ENCODE results near the gene PLCL2.

The PLCL2 gene

DNA sequence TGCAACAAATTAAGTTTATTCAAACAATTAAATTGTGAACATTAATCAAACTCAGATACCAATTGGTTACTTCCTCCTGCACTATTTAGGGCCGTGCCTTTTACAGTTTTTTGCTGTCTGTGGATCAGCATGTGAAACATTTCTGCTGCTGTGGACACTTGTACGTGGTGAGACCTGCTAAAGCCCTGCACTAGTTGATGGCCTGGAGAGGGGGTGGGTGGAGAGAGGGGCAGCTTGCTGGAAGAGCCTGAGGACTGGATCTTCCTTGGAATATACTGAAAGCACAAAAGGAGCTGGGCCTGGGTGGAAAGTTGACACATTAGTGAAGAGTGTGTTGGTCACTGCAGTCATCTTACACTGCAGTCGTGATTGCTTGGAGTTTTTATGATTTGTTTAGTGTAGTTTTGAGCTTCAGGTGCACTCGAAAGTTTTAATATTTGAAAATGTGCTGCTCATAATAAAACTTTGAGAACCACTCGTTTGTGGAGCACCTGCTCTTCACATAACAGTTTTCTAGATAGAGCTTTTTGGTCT is 11.4 kb downstream of the PLCL2 start:
- FAIRE-seq = no peak

DNA sequence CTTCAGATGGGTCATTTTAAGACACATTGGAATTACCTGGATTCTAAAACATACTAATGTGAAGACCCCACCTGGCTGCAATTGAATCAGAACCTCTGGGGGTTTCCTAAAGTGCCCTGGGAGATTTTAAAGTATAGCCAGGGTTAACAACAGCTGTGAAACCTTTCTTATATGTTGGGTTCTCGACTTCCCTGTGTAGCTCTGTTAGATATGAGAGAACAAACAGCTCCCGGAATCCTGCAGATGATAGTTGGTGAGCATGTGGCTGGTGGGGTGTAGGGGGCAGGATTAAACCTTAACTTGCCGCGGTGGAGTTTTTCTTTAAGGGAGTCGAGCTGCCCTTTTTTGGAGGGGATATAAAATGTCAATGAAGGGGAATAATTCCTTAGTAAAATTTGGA is 12.1 kb downstream of the PLCL2 start:
- FAIRE-seq = no peak

DNA sequence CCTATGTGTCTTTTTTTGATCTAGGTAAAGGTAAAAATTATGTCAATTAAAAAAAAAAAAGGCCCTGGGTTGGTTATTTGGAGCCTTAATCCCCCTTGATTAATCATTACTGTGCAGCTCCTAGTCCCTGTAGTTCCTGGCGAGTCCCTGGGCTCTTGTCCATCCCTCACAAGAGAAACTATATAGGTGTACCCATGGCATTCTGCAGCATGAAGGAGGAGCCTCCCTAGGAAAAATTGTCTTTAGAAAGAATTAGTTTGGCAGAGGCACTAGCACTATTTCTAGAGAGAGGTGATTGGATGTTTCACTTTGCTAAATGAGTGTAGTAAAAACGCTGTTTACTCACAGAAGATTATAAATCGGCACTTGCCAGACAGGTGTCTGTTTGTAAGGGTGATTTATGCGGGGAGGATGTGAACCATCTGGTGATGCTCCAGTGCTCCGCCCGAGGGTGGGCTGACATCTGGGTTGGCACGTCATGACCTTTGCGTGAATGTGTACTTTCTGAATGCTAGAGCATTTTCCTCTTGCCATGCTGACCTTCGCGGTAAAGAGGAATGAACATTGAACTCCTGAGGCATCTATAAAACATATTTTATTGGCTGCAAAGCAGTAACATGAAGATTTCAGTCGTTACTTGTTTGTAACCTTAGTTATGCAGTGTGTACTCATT is 12.6 kb downstream of the PLCL2 start:
- FAIRE-seq = peak; percentile 61

DNA sequence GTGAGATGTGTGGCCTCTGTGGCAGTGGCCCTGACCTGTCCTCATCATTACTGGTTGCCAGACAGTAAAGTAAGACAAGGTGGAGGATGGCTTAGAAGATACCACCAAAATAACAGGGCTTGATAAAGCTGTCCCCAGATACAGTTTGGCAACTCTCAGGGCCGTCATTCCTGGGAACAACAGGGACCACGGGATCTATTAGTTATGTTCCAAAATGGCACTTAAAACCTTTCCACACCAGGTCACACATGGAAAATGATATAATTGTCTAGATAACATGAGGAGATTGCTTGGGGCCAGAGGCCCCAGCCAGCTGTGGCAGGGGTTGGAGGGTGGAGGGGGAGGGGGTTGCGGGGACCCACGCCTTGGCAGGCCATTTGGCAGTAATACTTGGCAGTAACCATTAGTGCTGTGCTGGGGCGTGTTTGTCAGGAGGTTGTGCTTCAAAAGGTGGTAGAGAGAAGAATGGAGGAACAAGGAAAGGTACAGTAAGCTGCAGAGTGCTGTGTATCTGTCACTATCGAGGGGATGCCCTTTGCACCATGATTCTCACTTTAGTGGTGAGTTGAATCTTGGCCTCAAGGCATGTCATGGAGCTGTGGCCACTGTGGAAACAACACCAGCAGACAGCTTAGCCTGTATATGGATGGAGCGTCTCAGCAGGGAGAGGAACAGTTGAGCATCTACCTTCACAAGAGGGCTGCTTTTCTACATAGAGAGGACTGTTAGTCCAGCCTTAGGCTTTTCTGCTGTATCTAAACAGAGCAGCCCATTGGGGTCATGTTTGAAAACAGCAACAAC is 14.0 kb downstream of the PLCL2 start:
- FAIRE-seq = no peak

DNA sequence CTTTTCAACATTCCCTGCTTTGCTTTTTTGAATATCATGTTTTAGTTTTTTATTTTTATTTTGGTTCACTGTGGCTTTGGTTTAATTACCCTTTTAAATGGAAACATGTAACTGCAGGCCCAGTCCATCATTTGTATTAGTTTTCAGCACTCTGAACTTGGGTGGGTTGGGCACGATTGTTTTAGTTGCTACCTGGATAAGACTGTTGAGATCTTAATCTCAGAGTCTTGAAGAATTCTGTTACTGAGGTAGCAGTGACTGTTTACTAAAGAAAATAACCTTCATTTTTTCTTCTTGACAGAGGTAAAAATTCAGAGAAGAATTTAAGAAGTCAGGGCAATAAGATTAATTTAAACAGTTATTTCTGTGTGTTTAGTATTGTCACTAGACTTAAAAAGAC is 15.2 kb downstream of the PLCL2 start:
- FAIRE-seq = no peak

DNA sequence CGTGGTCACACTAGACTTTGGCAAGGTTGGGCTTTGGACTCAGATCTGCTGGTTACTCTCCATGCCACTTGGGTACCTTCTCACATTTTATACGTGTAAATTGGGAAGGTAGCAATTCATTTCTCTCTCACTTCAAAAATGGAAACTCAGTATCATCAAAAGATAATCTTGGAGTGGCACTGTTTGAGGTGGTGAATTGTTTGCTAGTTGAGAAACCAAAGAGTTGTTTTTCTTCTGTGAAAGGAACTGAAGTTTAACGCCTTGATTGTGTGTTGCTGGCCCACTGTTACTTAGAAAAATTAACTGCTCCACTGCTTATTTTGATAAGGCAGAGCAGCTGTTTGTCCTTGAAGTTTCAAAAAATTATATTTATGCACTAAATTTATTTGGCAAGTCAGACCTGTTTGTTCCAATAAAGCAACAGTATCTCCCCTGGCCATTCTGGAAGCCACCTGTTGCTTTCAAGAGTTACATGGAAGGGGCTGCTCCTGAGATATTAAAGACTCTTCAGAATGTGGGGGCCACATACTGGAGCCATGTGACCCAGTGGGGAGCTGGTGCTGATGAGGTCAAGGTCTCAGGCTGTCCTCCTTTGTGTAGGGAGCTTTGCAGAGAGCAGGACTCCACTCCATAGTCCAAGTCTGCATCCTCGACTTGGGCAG is 16.2 kb downstream of the PLCL2 start:
- FAIRE-seq = no peak

DNA sequence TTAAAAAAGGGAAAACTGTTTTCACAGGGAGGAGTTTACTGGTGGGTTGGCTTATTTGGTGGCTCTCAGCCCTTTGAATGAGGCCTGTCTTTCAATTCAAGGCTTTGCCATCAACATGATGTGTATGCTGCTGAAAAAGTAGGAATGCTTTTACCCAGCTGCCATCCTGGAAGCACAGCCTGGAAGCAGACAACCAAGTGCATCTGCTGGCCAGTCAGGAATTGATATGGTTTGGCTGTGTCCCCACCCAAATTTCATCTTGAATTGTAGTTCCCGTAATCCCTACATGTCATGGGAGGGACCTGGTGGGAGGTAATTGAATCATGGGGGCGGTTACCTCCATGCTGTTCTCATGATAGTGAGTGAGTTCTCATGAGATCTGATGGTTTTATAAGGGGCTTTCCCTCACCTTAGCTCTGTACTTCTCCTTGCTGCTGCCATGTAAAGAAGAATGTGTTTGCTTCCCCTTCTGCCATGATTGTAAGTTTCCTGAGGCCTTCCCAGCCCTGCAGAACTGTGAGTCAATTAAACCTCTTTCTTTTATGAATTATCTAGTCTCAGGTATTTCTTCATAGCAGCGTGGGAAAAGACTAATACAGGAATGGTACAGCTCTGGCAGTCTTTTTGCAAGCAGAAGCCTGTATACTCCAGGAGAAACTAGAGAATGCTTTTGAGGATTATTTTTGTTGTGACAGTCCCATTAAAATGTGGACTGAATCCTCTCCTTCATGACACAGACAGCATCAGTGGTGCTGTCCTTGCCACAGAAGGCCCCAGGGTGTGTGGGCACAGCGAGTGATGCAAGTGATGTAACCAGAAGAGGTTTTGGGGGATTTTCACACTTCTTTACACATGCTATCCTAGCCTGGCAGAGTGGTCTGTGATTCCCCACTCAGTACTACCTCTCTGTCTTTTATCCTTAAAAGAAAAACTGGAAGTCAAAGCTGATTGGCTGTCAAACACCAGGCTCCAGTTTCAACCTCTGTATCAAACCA is 20.0 kb downstream of the PLCL2 start:
- FAIRE-seq = no peak

DNA sequence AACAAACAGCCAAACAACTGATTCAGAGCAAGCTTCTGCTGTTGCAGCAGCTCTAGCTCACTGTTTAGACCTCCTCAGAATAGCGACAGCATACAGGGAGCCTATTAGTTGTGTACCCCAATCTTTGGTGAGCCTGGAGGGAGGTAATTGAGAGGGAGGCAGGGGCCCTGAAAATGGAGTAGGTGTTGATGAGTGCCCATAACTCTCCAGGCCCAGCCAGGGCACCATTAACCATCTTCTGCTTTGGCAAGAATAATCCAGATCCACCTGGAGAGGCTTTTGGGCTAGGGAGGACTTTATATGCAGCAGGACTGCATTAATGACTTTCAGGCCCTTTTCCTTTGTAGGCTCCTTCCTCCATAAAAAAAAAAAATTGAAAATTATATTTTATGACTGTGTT is 20.9 kb downstream of the PLCL2 start:
- no peak for FAIRE-seq

DNA sequence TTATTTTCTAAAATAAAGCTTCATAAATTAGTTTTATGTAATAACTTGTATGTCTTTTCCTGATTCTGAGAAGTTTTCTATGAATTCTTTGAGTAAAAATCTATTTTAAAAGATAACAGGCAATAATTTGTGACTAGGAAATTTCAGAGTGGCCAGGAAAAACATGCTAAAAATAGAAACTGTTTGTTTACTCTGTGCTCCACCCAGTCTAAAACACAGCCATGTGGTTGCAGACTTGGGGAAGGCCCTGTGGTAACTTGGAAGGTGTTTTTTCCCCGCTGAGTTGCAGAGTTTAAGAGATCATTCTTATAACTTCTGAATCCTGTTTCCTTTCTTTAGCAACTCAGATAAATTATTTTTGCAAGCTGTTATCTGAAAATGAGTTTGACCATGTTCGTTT is 21.9 kb downstream of the PLCL2 start:
- FAIRE-seq = no peak

DNA sequence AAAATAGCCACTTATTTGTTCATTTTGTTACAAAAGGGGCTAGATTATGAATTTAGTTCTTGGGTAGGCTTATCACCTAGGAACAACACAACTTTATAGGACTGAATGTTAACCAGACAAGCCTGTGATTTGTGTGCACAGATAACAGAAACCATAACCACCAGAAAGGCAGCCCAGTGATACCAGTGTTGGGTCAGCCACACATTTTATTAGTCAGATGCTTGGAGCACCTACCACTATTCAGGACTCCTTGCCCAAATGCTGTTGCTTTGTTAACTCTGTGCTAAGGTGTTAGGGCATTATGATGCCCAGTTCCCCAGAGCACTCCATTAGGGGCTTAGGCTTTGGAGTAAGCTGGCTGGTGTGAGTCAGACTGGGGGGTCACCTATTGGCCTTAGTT is 22.5 kb downstream of the PLCL2 start:
- no peak for FAIRE-seq

DNA sequence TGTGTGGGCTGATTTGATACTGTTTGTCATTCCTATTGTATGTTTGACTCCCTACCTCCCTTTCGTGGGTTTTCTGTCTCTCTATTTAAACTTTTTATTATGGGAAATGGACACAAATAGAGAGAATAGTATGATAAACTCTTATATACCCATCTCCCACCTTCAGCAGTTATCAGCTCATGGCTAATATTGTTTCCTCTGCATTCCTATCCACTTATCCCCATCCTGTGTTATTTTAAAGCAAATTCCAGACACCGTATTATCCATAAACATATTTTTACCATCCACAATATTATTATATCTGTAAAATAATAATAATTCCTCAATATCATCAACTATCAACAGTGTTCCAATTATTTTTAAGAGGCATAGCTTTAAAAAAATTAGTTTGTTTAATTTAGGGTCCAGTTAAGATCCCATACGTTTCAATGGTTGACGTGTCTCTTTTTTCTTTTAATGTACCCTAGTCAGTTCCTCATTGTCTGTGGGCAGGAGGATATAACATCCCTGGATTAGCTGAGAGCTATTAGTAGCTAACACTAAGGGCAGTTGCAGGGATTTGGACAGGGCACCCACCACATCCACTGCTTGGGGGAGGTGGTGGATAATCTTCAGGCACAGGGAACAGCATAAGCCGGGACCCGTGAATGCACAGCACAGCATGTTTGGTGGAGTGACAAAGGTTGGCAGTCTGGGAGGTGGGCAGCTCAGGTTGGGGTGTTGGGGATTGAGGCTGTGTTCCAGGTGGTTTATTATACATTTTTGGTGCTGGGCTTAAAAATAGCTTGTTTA is 23.5 kb downstream of the PLCL2 start:
- no peak for FAIRE-seq

DNA sequence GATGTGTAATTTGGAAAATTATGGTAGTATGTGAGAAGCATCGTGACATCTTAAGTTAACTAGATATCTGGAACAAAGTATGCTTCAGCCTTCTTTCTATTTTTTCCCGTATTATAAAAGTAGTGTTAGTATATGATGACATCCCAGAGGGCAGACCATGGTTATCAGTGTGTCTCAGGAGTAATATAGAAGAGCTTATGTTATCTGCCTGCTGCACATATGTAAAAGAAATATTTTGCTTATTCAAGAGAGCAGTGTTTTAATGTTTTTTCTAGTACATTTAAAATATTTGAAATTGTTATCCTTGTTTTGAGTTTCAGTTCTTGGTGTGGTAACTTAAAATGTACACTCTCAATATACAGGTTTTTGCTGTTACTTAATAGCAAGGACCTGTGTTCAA is 24.1 kb downstream of the PLCL2 start:
- FAIRE-seq = no peak

DNA sequence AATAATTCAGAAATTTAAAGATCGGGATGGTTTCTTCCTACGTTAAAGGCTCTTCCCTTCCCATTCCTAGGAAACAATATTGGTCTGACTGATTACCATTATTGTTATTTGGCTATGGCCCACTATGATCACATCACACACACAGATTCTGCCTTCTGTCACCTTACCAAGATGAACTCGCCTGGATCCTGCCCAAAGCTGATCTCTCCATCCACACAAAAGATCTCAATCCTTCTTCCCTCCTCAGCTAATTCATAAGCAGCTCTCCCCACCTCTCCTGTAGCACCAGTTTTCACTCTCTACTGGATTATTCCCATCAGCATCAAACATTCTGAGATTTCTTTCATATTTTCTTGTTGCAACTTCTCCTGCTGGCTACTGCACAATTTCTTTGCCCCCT is 25.0 kb downstream of the PLCL2 start:
- FAIRE-seq = no peak

DNA sequence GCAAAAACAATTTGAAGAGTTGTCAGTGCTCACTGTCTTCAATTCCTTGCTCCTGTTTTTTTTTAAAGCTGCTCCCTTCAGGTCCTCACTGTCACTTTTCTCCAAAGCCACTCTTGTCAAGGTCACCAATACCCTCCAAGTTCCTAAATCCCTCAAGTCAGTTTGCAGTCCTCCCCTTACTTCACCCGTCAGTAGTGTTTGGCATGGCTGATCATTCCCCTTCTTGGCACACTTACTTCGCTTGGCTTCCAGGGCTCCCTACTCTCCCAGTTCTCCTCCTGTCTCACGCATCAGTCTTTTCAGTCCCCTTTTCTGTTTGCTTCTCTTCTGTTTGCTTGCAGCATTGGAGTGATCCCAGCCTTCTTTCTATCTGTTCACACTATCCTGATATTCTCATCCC is 25.5 kb downstream of the PLCL2 start:
- no peak for FAIRE-seq

DNA sequence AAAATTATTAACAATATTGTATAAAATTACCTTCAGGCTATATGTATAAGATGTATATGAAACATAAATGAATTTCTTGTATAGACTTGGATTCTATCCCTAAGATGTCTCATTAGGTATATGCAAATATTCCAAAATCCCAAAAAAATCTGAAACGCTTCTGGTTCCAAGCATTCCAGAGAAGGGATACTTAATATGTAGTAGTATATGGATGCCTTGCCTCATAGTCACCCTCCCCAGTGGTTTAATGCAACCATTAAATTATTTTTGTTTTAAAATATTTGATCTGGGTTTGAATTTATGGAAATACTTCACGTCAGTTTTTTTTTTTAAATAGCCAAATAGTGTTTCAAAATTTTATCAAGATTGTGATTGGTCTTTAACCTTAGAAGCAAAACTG is 27.2 kb downstream of the PLCL2 start:
- FAIRE-seq = no peak

DNA sequence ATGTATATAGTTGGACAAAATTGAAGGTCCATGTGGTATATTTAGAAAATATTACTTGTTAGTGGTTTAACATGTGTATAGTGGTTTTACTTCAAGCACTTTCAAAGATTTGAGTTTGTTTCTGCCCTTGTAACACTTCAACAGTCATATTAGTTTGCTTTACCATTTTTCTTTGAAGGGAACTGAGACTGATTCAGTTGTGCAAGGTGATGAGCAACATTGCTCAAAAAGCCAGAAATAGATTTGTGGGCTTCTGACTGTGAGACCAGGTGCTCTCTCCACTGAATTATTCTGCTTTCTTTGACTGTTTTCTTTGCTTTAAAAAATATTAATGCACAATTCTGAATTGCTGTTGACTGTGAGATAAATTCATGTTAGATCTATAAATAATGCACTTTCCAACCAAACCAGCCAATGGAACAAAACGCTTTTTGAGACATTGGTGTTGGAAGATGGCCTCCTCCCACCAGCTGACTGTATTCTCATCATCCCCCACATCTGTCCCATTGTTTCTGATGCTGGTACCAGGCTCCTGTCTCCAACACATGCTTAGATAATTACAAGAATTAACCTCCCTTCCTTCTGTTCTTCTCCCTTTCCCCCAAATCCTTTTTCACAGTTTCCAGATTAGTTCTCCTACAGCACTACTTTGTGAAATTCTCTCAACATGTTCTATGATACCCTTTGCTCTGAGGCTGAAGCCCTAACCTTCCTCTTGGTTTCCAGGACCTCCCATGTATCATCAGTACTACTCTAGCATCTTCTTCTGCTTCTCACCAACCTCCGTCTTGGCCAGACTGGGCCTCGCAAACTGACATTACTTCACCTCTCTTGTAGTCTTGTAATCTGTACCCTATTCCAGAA is 27.9 kb downstream of the PLCL2 start:
- no peak for FAIRE-seq

DNA sequence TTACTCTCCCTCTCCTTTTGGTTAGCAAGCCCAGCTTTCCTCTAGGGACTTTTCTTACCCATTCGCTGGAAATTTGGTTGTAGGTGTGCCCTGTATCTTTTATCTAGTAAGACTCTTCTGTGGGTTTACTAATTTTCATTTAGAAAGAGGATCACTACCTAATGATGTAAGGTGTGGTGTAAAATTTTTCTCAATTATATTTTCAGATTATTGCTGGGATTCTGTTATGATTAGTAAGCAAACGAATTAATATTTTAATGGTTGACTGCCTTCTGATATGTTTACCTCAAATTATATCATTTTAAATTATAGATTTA is 28.5 kb downstream of the PLCL2 start:
- peak; percentile 21 for FAIRE-seq

DNA sequence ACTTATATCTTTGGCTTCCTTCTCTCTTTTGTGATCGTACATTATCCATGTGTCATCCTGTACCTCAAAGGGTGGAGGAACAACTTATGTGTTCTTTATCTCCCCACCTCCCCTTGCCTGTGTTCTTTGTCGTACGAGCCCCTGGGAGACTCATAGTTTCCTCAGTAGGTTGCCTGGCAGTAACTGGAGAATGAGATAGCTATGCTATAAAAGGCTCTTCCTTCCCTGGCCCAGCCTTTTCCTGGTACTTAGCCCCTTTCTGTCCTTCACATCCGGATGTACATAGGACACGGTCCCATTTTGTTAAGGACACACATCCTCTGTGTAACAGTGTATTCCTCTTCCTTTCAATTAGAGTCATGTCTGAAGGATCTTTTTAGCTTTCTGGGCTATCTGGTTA is 32.1 kb downstream of the PLCL2 start:
- FAIRE-seq = no peak

DNA sequence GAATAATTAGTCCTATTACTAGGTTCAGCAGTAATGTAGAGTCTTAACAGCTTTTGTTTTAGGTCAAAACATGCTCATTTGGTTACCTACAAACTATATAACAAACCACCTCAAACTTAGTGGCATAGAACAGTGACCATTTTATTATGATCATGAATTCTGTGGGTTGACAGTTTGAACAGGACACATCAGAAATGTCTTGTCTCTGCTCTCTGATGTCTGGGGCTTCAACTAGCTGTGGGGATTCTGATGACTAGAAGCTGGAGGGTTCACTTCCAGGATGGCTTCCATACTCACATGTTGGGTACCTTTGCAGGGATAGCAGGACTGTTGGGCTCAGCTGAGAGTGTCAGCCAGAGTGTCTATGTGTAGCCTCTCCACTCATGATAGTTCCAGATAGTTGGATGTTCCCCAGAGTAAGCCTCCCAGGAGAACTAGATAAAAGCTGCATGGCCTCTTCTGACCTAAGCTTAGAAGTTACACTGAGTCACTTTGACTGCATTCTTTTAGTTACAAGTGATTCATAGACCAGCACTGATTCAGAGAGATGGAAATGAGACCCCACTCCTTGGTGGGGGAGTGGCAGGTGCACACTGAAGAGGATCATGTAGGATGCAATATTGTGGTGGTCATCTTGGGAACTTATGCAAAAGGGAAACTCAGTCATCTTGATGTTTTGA is 32.6 kb downstream of the PLCL2 start:
- no peak for FAIRE-seq

DNA sequence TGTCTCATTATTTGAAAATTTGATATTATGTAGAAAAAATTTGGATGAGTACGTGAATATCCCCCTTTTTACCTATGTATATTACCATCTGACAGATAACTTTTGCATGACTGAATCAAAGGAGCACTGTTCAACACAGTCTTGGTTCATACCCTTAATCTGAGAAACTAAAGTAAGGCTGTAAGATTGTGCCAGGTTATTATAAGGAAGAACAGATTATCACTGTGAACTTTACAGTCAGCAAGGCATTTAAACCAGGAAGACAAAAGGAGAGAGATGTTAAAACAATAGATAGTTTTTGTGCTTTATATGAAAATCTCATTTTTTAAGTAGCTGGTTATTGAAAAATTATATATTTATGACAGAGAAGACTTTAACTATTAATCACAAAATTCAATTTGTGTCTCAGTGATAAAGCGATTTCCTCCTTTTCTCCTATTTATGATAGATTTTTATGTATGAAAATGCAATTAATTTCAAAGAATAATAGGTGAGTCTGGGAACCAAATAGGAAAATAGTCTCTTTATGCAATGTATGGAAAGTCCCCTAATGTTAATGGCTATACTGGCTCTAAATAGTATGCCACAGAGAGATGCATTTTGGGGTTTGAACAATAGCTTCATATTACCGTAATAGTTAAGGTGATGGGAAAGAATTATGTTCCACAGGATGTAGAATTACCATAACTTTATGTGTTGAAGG is 33.4 kb downstream of the PLCL2 start:
- no peak for FAIRE-seq

Measured in colon (tissue), 2 donors.